ENCODE results near the gene CYB5R2.

The CYB5R2 gene

DNA sequence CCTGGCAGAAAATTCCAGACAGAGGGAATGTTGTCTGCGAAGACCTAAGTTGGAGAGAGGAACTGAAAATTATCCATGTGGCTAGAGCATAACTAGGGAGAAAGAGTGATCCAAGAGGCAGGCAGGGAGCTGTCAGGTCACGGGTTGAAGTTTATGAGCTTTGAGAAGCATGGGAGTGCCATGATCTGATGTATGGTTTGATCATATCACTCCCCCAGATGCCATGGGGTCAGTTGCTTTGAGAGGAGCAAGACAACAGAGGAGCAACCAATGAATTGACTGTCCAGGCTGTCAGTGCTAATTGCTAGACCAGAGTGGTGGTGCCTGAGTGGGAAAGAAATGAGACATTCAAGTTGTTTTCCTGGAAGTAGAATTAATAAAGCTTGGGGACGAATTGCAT lies 54.0 kb downstream of the CYB5R2 start:
- no peak overlapping the region for H3K27ac ChIP-seq
- no peaks in the 10 kb centered on the region for H3K4me1 ChIP-seq
- no peaks in the 10 kb centered on the region for H3K9me3 ChIP-seq
- intact Hi-C loops (cut with DNase I; ENCODE audit: low total_unique reads) = no loop called here
- DNase-seq = no peak
- TF ChIP-seq, protein P1, sequence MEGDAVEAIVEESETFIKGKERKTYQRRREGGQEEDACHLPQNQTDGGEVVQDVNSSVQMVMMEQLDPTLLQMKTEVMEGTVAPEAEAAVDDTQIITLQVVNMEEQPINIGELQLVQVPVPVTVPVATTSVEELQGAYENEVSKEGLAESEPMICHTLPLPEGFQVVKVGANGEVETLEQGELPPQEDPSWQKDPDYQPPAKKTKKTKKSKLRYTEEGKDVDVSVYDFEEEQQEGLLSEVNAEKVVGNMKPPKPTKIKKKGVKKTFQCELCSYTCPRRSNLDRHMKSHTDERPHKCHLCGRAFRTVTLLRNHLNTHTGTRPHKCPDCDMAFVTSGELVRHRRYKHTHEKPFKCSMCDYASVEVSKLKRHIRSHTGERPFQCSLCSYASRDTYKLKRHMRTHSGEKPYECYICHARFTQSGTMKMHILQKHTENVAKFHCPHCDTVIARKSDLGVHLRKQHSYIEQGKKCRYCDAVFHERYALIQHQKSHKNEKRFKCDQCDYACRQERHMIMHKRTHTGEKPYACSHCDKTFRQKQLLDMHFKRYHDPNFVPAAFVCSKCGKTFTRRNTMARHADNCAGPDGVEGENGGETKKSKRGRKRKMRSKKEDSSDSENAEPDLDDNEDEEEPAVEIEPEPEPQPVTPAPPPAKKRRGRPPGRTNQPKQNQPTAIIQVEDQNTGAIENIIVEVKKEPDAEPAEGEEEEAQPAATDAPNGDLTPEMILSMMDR (IDR thresholded peaks at IDR 0.05) = no peak
- H3K36me3 ChIP-seq = peaks cover 30 to 62% (median 32%) of the 10 kb centered on the region in 3 donors
- no peak overlapping the region for H3K4me3 ChIP-seq
- H3K27me3 ChIP-seq = no peaks in the 10 kb centered on the region

DNA sequence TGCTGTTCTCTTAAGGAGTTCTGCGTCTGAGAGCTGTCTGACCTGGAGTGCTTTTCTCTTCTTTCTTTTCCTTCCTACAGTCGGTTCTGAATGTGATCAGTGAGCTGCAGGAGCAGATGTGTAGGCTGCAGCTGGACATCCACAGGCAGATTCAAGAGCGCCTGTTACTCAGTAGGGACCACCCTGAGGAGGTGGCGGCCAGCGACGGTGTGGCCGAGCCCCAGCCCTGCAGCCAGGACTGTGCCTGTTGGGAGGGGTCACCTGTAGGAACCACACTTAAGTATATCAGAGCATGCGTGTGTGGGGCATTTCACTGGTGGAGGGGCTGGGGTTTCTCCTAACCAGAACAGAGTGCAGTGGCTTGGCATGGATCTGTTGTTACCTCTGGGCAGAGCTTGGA lies 56.3 kb downstream of the CYB5R2 start:
- H3K4me1 ChIP-seq = peaks cover 0 to 17% (median 11%) of the 10 kb centered on the region in 4 donors
- H3K4me3 ChIP-seq = no peak overlapping the region
- intact Hi-C loops (cut with DNase I; ENCODE audit: low total_unique reads) = no loop called here
- no peak for DNase-seq
- peaks cover 18 to 40% (median 20%) of the 10 kb centered on the region in 3 donors for H3K36me3 ChIP-seq
- no peak overlapping the region for H3K27ac ChIP-seq
- TF ChIP-seq, protein P1 (IDR thresholded peaks at IDR 0.05) = no peak
- no peaks in the 10 kb centered on the region for H3K9me3 ChIP-seq
- H3K27me3 ChIP-seq = no peaks in the 10 kb centered on the region

Data from tibial artery (tissue), 4 donors.